HepG2 (cell line): Measurements from ENCODE around the gene CDYL.

Experiments
- ATF3 ChIP-seq: sonication (generic); formaldehyde crosslinking; IDR thresholded peaks from 2 replicates; pipeline ENCODE4 v1.4.0; 2020; ENCODE audit warnings: missing genetic modification reagents
- FOXA1 ChIP-seq, 2 experiments: fragments of 450-650 bp in 1 of 2; sonication (generic) in 1 of 2; formaldehyde crosslinking in 1 of 2; IDR thresholded peaks; 2 replicates each; pipeline versions ENCODE4 v1.4.0 to v1.6.1; 2016 to 2020; ENCODE audit warnings: missing genetic modification reagents in 1 of 2
- REPIN1 ChIP-seq: sonication (generic); formaldehyde crosslinking; IDR thresholded peaks from 2 replicates; pipeline ENCODE4 v1.8.0; 2022; ENCODE audit warnings: missing genetic modification reagents, low read depth, mild to moderate bottlenecking, borderline replicate concordance
- ZNF207 ChIP-seq: fragments of 450-650 bp; IDR thresholded peaks from 2 replicates; pipeline ENCODE4 v1.6.1; 2016; ENCODE audit warnings: antibody characterized with exemption, borderline replicate concordance
- ZNF563 ChIP-seq: sonication (generic); formaldehyde crosslinking; IDR thresholded peaks from 2 replicates; pipeline ENCODE4 v1.8.0; 2022; ENCODE audit warnings: mild to moderate bottlenecking, moderate library complexity, missing genetic modification reagents
- TF ChIP-seq, protein P1 (sequence below): sonication (generic); formaldehyde crosslinking; IDR thresholded peaks from 2 replicates; pipeline ENCODE4 v1.8.1; 2023; ENCODE audit warnings: missing genetic modification reagents, inconsistent platforms, borderline replicate concordance

DNA sequence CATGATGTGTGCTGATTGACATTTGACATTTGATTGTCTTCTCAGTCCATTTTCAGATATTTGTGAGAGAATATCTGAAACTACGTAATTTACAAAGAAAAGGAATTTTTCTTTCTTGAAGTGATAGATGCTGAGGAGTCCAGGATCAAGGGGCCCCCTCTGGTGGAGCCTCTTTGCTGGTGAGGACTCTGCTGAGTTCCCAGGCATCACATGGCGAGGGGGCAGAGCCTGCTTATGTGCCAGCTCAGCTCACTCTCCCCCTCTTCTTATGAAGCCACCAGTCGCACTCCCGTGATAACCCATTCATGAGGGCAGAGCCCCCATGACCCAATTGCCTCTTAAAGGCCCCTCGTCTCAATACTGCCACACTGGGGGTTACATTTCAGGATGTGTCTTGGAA lies 136.4 kb downstream of the CDYL start:
- no peak for TF ChIP-seq REPIN1 (CRISPR knock-in tag)
- no peak for TF ChIP-seq ZNF563 (CRISPR knock-in tag)
- no peak for TF ChIP-seq ATF3 (CRISPR knock-in tag)
- TF ChIP-seq, protein P1, sequence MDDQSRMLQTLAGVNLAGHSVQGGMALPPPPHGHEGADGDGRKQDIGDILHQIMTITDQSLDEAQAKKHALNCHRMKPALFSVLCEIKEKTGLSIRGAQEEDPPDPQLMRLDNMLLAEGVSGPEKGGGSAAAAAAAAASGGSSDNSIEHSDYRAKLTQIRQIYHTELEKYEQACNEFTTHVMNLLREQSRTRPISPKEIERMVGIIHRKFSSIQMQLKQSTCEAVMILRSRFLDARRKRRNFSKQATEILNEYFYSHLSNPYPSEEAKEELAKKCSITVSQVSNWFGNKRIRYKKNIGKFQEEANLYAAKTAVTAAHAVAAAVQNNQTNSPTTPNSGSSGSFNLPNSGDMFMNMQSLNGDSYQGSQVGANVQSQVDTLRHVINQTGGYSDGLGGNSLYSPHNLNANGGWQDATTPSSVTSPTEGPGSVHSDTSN (CRISPR knock-in tag) = no peak
- TF ChIP-seq FOXA1 (IDR thresholded peaks at IDR 0.05) = no peak
- no peak for TF ChIP-seq FOXA1 (CRISPR knock-in tag; IDR thresholded peaks at IDR 0.05)
- no peak for TF ChIP-seq ZNF207
